ENCODE measurements around the gene CCDC39. TPM values are rescaled to one million over a fixed set of nuclear protein-coding genes. Genes with fewer than 3 reads are reported as not detected.

Gene CCDC39
- total and polyA plus RNA-seq, 12 donors: 0.08 to 0.37 (median 0.13) TPM; not detected in 9

DNA sequence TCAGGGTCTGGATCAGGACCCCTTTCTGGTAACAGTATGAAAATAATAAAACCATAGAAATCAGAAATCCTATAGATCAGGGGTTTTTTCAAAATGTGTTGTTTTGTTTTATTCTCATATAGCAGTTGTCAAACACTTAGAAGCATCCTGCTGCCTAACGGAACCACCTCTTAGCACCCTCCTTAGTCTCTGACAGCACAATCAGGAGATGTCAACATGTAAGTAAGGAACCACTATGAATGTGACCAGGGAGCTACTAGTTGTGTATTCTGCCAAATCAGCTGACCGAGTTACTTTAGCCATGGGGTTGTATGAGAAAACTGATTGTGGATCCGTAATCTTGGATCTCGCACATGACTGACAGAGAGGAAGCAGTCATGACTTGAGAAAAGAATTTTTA lies 22.2 kb downstream of the CCDC39 start:
- H3K36me3 ChIP-seq (replicated peaks in 1 of 2): no peaks in the 10 kb centered on the region
- no peak overlapping the region for H3K27ac ChIP-seq
- no peaks in the 10 kb centered on the region for H3K4me1 ChIP-seq (replicated peaks in 1 of 2)
- H3K27me3 ChIP-seq: no peaks in the 10 kb centered on the region
- H3K9me3 ChIP-seq (replicated peaks in 1 of 3): no peaks in the 10 kb centered on the region
- WGBS, 4 donors: 61 to 83% (median 75%) methylated on average over 4 of the region's 4 CpGs
- intact Hi-C loops (cut with DNase I): no loop called here
- TF ChIP-seq, protein P1, sequence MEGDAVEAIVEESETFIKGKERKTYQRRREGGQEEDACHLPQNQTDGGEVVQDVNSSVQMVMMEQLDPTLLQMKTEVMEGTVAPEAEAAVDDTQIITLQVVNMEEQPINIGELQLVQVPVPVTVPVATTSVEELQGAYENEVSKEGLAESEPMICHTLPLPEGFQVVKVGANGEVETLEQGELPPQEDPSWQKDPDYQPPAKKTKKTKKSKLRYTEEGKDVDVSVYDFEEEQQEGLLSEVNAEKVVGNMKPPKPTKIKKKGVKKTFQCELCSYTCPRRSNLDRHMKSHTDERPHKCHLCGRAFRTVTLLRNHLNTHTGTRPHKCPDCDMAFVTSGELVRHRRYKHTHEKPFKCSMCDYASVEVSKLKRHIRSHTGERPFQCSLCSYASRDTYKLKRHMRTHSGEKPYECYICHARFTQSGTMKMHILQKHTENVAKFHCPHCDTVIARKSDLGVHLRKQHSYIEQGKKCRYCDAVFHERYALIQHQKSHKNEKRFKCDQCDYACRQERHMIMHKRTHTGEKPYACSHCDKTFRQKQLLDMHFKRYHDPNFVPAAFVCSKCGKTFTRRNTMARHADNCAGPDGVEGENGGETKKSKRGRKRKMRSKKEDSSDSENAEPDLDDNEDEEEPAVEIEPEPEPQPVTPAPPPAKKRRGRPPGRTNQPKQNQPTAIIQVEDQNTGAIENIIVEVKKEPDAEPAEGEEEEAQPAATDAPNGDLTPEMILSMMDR (IDR thresholded peaks at IDR 0.05): no peak
- TF ChIP-seq POLR2A (IDR thresholded peaks at IDR 0.05): no peak
- H3K4me3 ChIP-seq: no peak overlapping the region
- DNase-seq: no peak

DNA sequence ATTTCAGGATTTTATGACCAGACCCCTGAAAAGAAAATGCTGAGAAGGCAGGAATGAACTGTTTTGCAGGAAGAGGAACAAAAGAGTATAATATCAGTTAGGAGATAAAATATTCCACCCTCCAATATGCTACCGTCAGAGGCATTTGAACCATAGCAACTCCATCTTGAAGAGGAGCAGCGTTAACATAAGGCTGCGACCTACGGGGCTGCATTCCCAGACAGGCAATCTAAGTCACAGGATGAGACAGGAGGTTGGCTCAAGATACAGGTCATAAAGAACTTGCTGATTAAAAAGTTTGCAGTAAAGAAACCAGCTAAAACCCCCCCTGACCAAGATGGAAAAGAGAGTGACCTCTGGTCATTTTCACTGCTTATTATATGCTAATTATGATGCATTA lies 22.9 kb downstream of the CCDC39 start:
- DNase-seq: no peak
- H3K27ac ChIP-seq: no peak overlapping the region
- 51 to 60% (median 57%) methylated on average over 4 of the region's 4 CpGs for WGBS, 4 donors

DNA sequence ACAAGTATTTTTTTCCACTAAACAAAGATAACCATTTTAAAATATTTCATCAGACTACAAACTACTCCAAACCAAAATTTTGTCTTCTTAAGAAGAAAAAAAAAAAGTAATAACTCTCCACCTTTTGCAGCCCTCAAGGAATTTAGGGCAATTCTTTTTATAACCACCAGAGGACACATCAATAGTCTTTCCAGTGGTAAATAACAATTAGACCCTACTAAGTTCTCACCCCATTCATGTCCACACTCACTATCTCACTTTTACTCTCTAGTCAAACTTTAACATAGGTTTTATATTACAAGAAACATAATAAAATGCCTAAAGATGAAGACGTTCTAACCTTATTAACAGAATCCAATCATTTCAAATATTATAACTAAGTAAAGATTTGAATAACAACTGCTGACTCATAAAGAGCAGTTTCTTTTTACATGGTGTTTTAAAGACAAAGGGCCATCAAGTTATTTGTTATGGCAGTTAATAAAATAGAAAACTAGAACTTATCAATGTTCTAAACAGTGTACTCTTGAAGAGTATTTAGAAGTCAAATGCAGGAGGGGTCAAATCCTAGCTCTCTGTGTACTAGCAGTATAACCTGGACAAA lies 33.0 kb downstream of the CCDC39 start:
- Histone ChIP-seq H3K27me3 (peaks cover 5% of the 10 kb centered on the region), H3K27ac (no peak overlapping the region), H3K4me3 (no peak overlapping the region), H3K9me3 (replicated peaks in 1 of 3) (no peaks in the 10 kb centered on the region), H3K36me3 (replicated peaks in 1 of 2) (no peaks in the 10 kb centered on the region), H3K4me1 (replicated peaks in 1 of 2) (no peaks in the 10 kb centered on the region)
- DNase-seq: no peak
- TF ChIP-seq, protein P1 (IDR thresholded peaks at IDR 0.05): no peak
- TF ChIP-seq POLR2A (IDR thresholded peaks at IDR 0.05): no peak
- intact Hi-C loops (cut with DNase I): no loop called here
- 15 to 33% (median 33%) methylated on average over 1 of the region's 1 CpG for WGBS, 4 donors

More for the DNA sequence above, 22.9 kb downstream of the CCDC39 start:
- H3K4me3 ChIP-seq: no peak overlapping the region
- no peaks in the 10 kb centered on the region for H3K9me3 ChIP-seq (replicated peaks in 1 of 3)
- intact Hi-C loops (cut with DNase I): no loop called here
- no peaks in the 10 kb centered on the region for H3K27me3 ChIP-seq
- H3K36me3 ChIP-seq (replicated peaks in 1 of 2): no peaks in the 10 kb centered on the region
- TF ChIP-seq, protein P1 (IDR thresholded peaks at IDR 0.05): no peak
- no peak for TF ChIP-seq POLR2A (IDR thresholded peaks at IDR 0.05)
- H3K4me1 ChIP-seq (replicated peaks in 1 of 2): no peaks in the 10 kb centered on the region

DNA sequence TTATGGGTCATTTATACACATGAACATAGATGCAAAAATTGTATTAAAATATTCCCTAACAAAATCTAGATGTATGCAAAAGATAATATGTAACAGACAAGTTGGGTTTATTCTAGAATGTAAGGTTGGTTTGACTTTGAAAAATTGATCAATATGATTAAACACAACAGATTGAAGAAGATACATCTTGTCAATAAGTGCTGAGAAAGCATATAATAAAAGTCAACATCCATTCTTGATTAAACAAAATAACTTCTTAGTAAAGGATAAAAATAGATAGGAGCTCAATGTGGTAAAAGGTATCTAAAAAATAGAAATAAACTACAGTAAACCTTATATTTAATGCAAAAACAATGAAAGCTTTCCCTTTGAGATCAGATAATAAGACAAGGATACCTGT lies 38.3 kb downstream of the CCDC39 start:
- Histone ChIP-seq H3K36me3 (replicated peaks in 1 of 2) (no peaks in the 10 kb centered on the region), H3K27me3 (no peaks in the 10 kb centered on the region), H3K4me1 (replicated peaks in 1 of 2) (no peaks in the 10 kb centered on the region), H3K4me3 (no peak overlapping the region), H3K9me3 (replicated peaks in 1 of 3) (no peaks in the 10 kb centered on the region), H3K27ac (no peak overlapping the region)
- no peak for DNase-seq
- TF ChIP-seq, protein P1 (IDR thresholded peaks at IDR 0.05): no peak
- intact Hi-C loops (cut with DNase I): no loop called here

Measured in adrenal gland (tissue), 12 donors.